DMS114 treated with DMSO at 0.1 percent for 48 hours (cell line): Measurements from ENCODE around the gene WNT7A.
"Not testable (repeated sequence)": the region's sequence is repeated elsewhere in the genome, so short reads cannot be mapped to it uniquely, and the experiment has no call there.

Experiments used
- DNase-seq: peaks from one replicate; lab custom pipeline; 2025; ENCODE audit not compliant: unreplicated experiment; lab: John Stamatoyannopoulos, UW

The WNT7A gene

DNA sequence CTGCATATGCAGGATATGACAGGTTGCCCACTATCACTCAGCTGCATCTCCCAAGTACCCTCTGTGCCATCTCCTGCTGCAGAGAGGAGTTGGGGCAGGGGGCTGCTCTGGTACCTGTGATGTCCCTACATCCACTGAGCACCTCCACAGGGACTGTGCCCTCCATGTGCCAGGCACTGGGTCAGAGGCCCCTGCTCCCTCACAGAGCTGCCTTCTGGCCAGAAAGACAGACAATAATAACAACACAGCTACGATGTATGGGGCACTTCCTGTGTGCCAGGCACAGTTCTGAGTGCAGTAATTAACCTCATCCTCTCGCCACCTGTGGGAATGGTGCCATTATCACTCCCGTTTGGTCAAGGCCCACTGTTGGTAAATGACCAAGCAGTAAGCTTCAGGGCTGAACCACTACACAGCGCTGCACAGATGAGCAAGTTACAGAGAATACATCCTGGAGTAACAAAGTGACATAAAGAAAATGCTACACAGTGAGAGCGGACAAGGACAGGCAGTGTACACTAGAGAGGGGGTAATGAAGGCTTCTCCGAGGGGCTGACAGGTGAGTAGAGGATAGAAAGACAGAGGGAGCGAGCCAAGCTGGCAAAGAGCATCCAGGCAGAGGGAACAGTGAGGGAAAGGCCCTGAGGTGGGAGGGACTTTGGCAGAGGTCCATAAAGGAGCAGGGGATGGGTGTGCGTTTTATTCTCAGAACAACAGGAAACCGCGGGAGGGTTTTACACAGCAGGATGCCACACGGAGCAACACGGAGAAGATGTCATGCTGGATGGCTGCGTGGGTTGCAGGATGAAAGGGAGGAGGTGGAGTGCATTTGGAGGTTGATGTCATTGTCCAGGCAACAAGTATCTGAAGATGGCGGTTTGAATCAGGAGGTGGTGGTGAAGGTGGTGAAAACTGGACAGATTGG is 13.6 kb downstream of the WNT7A start:
- DNase-seq, result no peak

DNA sequence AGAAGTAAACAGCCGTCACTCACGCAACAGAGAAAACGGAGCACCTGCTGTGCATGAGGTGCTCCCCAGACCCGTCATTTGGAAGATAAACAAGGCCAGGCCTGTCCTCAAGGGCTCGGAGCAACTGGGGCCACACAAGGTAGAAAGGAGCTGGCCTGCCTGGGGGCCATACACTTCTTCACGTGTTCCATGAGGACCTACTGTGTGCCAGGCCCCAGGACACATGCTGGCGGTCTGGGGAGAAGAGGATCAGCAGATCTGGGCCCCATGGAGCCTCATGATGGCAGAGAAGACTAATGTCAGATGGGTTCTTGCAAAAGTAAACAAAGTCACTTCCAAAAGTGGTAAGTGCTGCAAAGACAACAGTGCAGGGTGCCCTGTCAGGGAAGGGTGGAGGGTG is 14.3 kb downstream of the WNT7A start:
- no peak for DNase-seq

DNA sequence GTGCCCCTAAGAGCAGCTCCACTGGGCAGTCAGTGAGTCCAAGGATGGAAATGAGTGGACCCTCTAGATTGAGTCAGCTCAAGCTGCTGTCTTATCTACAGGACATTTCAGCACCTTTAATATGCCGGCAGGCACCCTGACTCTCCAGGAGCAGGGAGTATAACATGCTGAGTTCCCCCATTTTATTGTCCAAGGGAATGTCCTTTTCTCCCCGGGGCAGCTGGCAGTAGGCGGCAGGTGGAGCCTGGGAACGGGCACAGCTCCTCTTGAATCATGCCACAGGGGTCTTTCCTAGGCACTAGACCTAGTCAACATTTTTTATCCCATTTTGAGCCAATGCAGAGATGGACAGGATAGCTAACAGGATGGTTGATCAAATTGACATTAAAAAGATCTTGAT is 14.8 kb downstream of the WNT7A start:
- no peak for DNase-seq

DNA sequence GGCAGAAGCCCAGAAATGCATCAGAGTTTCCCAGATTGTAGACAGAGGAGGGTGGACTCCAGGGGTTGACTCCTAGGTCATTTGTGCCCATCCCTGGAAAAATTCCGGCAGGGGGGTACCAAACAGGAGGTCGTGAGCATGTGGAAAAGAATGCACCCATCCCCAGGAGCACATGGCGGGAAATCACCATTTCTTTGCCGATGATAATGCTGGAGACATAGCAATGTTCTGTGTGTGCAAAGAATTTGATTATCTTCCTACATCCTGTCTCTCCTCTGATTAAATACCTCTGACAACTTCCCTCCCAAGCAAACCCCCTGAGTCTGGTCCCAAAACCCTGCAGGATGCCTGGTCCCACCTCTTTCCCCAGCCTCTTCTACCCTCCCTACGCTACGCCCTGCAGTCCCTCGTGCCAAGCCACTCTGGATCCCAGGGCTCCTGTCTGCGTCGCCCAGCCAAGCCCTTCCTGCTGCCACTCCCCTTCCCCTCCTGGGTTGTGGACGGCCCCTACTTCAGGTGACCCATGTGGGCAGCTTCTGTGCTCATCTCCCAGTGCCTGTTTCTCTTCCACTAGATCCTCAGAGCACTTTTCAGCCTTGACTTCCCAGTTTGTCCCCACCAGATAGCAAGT is 15.8 kb downstream of the WNT7A start:
- no peak for DNase-seq

DNA sequence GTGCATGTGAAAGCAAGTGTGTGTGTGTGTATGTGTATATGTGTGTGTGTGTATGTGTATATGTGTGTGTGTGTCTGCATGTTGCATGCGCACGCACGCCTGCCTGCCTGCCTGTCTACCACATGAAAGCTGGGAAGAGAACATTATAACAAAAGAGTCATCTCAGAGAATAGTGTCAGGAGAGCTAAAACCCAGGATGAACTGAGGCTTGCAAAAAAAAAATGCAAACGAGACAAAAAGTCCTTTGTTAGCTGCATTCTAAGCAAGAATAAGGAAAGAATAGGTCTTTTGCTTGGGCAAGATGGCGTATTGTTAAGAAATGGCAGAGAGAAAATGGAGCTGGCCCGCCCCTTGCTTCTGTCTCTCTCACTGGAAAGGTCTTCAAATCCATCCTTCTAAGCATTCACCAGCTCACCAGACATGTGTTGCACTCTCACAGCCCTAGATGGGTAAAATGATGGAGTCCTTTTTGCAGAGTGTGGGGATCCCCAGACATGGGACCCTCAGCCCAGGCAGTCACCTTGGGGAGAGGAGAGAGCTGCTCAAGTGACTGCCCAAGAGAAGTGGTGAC is 16.4 kb downstream of the WNT7A start:
- DNase-seq, result no peak

DNA sequence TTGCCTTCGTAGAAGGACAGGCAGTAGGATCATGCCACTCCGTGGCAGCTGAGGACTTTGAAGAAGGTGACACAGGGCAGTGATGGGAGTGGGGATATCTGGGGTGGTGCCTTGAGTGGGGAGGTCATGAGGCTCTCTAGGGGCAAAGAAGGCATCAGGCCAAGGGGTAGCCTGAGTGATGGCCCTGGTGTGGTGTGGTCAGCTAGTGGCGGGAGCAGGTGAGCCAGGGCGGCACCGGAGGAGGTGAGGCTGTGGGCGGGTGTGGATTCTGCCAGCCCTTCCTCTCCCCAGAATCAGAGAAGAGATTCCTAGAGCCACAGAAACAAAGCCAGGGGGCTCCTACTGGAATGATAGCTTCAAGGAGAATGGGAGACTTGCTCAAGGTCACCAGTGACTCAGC is 18.4 kb downstream of the WNT7A start:
- DNase-seq, result no peak

DNA sequence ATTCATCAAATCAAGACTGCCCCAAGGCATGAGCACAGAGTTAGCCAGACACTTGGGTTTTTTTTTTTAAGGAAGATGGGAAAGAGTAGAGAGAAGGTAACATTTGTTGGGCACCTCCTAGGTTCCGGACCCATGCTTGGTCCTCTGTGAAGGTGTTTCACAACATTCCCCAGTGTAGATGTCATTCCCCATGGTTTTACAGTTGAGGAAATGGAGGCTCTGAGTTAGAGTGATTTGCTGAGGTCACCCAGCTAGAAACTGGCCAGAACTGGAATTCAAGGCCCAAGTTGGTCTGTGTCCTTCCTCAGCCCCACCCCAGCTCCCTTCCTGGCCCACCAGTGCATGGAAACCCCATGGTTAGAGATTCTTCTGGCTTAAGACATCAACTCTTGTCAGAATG is 19.9 kb downstream of the WNT7A start:
- no peak for DNase-seq

DNA sequence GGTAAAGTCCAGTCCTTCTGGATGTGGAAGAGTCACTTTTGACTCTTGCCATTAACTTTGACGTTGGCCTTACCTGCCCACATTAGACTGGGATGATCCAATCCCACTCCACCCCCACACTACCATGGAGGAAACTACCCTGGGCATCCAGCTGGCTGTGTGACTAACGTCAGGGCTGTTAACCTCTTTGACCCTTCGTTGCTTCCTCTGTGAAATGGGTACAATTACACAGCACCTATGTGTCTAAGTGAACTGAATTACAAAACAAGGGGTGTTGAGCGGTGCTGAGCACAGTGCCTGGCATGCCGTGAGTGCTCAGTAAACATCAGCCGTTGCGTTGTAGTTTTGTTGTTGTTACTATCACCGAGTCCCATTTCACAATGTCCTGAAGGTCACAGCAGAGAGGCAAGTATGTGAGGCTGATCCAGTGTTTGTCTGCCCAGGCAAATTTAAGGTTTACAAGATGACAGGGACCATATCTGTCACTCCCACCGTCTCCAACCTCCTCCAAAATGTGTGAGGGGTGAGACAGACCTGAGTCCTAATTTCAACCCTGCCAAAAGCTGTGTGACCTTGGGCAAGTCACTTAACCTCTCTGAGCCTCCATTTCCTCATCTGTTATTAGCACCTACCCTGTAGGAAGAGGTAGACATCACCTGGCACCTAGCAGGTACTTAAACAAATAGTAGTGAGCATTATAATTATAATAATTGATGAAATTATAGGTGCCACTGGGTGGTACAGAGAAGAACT is 20.9 kb downstream of the WNT7A start:
- no peak for DNase-seq

DNA sequence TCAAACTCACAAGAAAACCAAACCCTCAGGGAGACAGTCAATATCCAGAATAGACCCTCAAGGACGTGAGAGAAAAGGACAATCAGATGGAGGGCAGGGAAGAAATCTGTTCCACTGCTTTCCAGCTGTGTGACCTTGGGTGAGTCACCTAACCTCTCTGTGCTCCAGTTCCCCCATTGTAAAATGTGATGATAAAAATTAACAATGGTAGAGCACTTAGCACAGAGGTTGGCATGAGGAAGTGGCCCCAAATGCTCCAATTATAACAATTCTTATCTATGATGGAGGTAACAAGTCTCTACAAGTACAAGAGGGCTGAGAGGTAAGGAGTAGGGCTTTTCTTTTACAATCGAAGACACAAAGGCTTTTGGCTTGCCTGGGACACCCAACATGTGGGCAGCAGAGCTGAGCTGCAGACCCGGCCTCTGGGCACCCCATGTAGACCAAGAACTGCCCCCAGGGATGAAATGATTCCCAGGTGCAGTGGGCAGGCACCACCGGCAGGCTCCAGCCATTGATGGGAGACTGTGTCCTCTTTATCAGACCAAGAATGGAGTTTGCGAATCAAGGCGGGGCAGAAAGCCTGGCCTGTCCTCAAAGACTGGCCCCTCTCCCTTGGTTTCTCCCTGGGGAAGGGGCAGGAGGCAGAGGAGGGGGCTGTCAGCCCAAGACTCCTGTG is 22.0 kb downstream of the WNT7A start:
- DNase-seq, result no peak

DNA sequence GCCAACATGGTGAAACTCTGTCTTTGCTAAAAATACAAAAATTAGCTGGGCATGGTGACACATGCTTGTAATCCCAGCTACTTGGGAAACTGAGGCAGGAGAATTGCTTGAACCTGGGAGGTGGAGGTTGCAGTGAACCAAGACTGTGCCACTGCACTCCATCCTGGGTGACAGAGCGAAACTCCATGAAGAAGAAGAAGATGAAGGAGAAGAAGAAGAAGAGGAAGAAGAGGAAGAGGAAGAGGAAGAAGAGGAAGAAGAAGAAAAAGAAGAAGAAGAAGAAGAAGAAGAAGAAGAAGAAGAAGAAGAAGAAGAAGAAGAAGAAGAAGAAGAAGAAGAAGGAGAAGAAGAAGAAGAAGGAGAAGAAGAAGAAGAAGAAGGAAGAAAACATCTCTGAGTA is 23.2 kb downstream of the WNT7A start:
- DNase-seq, result not testable (repeated sequence)

DNA sequence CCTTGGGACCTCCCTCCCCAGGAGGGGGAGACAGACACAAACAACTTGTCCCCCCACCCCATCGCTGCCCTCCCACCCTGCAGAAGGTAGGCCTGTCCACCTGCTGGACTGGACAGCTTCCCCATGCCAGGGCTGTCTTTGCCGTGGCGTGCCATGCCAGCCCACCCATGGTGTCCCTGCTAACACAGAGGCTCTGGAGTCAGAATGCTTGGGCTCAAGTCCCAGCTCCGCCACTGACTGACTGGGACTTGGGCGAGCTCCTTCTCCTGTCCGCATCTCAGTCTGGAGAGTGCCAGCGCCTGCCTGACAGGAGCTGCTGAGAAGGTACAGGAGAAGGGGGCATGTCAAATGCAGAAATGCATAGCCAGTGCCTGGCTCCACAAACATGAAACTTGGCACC is 23.9 kb downstream of the WNT7A start:
- DNase-seq, result no peak

DNA sequence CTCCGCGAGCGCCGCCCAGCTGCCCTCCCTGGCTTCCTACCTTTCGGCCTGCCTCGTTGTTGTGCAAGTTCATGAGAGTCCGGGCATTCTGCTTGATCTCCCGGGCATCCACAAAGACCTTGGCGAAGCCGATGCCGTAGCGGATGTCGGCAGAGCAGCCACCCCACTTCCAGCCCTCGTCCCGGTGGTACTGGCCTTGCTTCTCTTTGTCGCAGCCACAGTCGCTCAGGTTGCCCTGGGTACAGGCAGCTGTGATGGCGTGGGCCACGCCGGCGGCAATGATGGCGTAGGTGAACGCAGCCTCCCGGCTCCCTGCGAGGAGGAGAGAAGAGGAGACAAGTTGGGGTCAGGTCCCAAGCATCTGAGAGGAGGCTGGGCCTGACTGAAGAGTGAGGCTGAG is 25.4 kb downstream of the WNT7A start:
- no peak for DNase-seq

DNA sequence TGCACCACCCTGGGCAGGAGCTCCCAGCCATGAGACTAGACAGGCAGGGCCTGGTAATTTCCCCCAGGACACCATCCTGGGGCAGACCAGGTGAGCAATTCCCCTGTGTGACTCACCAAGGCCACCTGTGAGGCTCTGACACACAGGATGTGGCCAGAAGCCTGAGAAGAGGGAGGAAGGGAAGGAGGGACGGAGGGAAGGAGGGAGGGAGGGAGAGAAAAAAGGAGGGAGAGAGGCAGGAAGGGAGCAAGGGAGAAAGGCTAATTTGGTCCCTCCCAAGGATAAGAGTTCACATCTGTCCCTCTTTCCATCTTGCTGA is 25.9 kb downstream of the WNT7A start:
- no peak for DNase-seq

DNA sequence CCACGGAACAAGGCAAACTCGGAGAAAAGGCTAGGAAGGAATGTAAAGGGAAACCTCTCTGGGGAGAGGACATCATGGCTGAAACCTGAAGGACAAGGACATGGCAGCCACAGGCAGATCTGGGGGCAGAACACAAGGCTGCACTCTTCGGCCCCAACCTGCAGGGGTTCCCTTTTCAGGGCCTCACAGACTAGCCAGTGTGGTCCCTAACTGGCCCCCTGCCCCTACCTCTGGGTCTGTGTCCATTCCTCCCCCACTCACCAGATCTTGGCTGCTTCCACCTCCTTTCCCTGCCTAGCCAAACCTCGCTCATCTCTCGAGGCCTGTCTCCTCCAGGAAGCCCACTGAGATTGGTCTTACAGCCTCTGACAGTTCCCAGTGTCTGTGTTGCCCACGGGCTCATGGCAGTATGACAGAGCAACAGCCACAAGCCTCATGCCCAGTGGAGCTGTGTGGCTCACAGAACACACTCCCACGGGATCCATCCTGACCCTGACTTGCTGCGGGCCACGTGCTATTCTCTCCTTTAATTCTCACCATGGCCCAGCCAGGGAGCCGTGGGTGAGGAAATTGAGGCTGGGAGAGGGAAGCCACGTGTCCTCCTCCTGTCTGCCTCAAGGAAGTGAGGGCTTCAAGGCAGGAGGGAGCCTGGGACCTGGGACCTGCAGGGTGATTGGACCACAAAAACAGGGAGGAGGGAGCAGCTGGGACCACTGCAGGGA is 26.5 kb downstream of the WNT7A start:
- DNase-seq, result no peak

DNA sequence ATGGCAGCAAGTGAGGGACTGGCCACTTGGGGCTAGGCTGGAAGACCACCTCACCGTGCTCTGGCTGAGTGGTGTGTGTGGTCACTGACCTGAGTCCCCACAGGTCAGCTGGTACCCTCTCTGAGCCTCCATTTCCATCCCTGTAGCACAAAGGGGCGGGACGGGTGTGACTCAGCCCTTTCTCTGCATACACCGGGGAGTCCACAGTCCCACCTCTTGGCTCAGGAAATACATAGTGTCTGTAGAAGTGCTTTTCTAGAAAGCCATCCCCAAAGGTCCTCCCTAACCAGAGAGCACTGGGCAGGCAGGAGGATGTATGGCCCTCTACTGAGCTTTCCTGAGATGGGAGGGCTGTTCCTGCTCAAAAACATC is 27.2 kb downstream of the WNT7A start:
- no peak for DNase-seq

DNA sequence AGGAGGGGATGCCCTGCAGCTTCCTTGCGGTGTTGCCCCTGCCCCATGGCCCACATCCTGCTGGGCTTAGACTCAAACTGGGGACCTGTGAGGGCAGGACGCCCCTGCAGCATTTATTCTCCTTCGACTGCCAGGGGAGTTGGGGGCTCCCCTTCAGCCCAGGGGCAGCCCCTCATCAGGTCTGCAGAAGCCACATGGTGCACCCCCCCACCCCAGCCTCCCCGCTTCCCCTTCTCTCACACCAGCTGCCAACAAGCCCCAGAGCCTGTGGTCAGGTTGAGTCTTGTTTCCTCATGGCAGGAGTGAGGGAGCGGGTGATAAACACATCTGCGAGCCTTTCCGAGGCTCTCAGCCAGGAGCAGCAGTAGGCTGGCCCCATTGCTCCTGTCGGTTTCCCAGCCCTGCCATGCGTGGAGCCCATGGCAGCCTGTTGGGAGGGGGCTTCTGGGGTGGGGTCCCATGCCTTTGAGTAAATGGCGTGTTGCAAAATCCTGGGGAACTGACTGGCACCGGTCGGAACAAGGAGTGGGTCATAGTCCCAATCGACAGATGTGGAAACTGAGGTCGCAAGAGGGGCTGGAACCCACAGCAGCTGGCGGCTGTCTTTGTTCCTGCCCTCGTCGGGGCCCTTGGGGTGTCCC is 27.8 kb downstream of the WNT7A start:
- no peak for DNase-seq

DNA sequence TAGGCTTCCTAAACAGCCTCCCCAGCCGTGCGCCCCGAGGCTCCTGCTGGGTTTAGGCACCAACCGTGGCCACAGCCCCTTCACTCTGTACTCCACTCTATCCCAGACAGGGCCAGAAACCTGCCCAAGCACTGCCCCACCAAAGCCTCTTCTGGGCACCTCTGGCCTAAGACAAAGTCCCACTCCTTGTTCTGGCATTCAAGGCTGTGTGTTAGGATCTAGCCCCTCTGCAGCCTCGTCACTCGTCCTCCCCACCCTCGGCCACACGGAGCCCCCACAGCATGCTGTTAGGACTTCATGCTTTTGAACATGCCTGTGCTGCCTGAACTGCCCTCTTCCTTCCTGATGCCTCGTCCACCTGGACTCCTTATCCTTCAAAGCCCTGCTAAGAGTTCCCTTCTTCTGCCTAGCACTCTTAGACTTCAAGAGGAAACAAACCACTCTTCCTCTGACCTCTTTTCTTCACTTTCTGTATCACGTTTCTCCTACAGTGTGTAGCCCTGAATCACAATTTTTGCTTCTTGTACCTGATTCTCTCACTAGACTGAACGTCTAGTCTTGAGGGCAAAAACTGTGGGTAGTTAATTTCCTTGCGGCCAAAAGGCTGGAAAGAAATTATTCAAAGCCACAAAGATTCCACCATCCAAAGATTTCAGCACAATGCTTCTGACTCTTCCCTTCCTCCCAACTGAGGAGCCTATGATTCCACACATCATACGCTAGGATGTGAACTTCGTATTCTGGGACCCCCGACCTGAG is 28.6 kb downstream of the WNT7A start:
- DNase-seq, result no peak

DNA sequence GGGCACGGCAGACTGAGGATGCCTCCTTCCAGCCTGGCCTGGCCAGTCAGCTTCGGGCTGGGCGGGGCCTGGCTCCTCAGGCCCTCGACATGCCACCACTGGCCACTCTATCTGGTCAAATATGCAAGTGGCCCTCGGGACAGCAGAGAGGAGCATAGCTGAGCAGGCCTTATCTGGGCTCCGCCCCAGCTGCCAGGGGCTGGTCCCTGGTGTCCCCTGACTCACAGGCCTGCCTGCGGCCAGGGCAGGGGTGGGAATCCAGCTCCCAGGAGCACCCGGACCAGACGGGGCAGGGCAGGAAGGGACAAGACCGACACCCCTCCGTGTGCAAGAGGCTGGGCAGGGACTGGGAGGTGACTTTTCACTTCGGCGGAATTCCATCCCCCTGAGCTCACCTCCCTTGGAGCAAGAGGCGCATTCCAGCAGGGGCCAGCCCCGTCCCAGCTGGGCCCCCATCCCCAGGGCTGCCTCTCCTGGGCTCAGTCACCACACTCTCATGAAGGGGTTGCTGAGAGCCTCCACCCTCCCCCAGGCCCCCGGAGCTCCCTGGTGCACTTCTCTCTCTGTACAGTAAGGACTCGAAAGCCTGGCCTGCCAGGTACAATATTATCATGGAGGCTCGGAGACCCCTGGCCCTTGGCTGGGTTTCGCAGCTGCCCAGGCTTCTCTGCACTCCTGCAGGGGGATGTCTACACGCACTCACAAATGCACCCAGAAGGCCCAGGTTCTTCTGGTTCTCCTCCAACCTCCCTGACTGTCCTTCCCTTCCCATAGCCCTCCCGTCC is 29.5 kb downstream of the WNT7A start:
- DNase-seq, result no peak

DNA sequence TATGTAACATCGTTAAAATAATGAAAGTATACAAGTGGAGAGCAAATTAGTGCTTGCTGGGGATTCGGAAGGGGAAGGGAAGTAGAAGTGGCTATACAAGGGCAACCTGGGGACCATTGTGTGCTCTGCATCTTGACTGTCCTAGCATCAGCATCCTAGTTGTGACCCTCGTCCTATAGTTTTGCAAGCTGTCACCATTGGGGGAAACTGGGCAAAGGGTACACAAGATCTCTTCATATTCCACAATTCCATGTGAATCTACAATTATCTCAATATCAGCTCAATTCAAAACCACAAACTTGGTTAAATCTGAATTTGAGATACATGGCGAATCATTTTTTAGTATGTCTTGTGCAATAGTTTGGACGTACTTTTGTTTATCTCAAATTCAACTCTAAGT is 30.9 kb downstream of the WNT7A start:
- DNase-seq, result no peak
